ENCODE measurements around the gene TEX38.
"Not testable (repeated sequence)": the region's sequence is repeated elsewhere in the genome, so short reads cannot be mapped to it uniquely, and the experiment has no call there.

The TEX38 gene

DNA sequence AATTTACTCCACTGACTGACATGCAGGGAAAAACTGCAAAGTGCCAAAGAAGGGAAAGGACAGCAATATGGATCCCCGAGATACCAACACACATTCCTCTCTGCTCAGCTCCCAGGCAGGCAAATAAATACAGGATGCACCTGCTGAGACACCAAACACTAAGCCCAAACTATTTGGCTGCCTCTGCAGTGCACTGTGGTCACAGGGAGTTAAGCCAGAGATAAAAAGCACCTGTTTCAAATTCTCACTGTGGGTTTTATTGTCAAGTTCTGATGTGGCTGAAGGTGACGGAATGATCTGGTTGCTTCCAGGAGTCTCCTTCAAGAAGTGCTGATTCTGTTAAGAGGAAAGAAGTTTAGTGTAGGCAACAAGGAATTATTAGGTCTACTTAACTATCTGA lies 17.7 kb downstream of the TEX38 start:
- DNase-seq (ENCODE audit: low read depth), result no peak

DNA sequence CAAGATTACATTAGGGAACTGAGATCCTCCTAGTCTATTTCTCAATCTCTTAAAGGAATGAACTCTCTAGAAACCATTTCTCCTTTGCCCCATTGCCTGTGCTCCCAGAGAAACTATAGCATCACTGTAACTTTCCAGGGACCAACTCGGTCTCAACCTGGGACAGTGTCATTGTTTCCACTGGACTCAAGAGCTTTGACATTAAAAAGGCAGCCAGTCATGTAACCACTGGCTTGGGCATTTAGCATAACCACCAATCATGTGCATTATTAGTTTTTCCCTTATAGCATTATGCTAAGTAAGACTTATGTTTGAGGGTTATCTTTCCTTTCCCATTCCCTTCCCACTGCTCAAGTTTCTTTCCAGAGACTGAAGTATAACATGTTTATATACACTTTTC lies 18.2 kb downstream of the TEX38 start:
- DNase-seq (ENCODE audit: low read depth), result no peak

DNA sequence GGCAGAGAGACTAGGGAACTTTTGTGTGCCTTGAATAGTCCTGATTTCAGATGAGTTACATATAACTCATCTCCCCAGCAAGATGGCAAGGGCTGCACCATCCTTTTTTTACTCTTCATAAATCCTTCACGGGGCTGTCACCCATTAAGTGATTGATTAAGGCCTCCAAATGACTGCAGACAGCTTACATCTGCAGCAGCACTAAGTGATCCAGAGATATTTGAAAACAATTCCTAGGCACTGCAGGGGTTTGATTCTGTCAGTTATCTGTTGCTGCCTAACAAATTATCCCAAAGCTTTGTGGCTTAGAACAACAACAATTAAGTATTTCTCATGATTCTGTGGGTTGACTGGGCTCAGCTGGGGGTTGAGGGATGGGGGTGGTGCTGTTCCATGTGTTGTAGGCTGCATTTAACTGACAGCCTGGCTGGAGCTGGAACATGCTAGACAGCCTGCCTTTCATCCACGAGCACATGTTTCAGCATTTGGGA lies 19.3 kb downstream of the TEX38 start:
- DNase-seq (ENCODE audit: low read depth), result no peak

DNA sequence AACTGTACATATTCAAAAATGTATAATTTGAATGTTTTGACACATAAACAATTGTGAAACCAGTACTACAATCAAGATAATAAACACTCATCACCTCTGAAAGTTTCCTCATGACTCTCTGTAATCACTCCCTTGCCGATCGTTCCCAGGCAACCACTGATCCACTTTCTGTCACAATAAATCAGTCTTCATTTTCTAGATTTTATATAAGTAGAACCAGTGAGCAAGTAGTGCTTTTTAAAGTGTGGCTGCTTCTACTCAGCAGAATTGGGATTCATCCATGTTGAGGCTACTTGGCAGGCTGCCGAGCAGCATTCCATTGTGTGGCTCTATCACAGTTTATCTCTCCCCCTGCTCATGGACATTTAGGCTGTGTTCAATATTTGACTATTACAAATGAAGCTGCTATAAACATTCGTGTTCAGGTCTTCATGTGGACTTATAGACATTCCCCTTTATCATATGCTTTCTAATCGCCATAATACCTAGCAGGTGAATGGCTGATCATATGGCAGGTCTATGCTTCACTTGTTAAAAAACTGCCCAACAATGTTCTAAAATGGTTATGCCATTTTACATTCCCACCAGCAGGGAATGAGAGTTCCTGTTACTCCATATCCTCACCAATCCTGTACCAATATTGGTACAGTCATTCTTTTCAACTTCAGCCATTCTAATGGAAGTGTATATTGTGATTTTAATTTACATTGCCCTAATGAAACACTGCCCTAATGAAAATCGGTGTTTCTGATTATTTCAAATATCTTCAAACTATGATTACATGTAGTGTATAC lies 20.5 kb downstream of the TEX38 start:
- peak; percentile 23 for DNase-seq (ENCODE audit: low read depth)

DNA sequence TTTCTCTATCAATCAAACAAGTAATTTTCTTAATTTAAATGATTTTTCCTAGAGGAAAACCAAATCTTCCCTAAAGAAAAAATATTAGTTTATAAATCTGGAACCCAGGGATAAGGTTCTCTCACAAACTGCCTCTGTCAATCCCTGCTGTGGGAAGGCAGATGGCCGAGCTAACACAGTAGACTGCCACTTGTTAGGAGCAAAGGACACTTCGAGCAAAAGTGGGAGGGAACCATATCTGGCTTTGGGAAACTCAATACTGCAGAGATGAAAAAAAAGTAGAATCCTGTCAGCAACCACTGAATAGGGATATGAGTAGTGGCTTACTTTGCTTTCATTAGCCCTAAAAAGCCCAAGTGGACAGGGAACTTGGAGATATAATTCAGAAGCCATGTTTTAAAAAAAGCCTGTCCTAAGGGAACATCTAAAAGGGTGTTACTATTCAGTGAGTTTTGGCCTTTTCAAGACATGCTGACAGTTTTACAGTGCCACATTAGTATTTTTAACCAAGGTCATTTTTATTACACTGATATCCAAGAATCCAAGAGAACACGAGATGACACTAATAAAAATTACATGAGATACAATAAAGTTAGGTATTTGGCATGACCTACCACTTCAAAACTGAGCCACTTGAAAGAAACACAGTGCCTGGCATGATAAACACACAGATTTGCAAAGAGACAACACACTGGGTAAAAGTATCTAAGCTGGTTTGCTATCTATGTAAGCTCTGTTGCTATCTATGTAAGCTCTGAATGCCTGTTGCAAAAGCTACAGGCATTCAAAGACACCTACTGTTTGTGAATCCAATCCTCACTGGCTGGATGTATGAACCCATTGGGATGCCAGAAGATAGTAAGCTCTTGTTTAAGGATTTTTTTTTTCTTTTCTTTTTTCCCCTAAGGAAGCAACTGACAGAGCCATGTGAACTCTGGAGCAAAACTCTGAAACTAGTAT lies 21.4 kb downstream of the TEX38 start:
- DNase-seq (ENCODE audit: low read depth), result no peak

DNA sequence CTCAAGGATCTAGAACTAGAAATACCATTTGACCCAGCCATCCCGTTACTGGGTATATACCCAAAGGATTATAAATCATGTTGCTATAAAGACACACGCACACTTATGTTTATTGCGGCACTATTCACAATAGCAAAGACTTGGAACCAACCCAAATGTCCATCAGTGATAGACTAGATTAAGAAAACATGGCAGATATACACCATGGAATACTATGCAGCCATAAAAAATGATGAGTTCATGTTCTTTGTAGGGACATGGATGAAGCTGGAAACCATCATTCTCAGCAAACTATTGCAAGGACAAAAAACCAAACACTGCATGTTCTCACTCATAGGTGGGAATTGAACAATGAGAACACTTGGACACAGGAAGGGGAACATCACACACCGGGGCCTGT lies 23.0 kb downstream of the TEX38 start:
- not testable (repeated sequence) for DNase-seq (ENCODE audit: low read depth)

DNA sequence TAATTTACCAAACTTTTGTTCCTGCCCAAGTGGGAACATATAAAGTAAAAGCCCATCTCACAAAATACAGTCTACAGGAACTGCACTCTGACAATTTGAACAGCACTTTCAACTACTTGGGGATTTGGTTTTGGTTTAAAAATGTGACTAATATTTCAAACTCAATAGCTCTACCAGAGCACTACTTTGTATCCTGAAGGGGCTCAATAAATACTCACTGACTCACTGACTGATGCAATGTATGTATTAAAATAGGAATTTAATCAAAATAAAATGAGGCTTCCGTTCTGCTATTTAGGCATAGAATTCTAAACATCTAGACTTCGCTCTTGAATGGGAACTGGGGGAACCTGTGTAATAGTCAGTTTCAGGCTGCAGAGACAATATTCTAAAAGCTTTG lies 25.4 kb downstream of the TEX38 start:
- no peak for DNase-seq (ENCODE audit: low read depth)

DNA sequence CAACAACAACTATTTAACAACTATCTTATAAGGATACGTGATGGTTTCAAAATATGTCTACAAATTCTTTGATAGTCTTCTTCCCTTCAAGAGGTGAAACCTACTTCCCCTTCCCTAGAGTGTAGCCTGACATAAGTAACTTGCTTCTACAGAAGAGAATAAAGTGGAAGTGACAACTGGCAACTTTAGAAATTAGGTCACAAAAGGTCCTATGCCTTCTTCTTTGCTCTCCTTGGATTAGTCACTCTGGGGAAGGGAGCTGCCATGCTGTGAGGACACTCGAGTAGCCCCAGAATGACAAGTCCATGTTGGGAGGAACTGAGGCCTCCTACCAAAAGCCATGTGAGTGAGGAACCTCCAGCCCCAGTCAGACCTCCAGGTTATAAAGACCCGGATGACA lies 28.0 kb downstream of the TEX38 start:
- no peak for DNase-seq (ENCODE audit: low read depth)

DNA sequence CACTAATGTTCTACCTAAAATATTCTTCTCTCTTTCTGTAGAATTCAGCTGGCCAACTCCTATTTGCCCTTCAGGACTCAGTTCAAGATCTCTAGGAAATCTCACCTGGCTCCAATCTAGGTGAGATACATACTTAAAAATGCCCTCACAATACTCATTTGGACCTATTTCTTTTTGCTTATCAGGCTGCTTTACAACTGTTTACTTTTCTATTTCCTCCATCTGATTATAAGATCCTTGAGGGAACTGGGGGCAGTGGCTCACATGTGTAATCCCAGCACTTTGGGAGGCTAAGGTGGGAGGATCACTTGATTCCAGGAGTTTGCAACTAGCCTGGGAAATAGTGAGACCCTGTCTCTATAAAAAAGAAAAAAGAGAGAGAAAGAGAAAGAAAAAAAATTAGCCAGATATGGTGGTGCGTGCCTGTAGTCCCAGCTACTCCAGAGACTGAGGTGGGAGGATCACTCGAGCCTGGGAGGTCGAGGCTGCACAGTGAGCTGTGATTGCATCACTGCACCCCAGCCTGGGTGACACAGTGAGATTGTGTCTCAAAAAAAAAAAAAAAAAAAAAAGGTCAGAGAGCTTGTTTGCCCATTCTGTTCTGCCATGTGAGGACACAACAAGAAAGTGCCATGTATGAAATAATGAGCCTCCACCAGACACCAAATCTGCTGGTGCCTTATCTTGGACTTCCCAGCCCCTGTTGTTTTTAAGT lies 32.4 kb downstream of the TEX38 start:
- no peak for DNase-seq (ENCODE audit: low read depth)

DNA sequence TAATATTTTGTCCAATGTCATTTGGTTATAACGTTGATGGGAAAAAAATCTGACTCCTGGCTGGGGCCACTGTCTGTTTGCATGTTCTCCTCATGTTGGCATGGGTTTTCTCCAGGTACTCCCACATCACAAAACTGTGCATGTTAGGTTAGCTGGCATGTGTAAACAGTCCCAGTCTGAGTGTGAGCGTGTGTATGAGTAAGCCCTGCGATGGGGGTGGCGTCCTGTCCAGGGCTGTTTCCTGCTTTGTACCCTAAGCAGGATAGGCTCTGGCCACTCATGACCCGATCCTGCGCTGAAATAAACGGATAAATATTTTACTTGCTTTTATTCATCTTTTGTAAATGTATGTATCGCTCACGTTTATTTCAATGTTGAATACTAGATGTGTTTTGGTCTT lies 33.8 kb downstream of the TEX38 start:
- peak; percentile 22 for DNase-seq (ENCODE audit: low read depth)

DNA sequence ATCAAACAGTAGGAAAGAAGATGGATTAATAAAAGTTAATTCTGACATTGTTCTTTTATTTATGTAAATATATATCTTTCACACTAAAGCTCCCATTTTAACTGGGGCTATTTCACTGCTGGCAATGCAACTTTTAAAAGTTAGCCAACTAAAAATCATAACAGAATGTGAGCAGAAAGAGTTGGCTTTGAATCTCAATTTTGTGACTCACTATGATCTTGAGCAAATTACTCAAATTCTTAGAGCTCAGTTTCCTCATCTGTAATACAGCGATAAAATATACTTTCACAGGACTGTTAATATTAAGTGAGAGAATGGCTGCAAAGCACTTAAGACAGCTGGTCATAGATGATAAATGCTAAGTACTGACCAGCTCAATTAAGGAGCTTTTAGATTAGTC lies 36.5 kb downstream of the TEX38 start:
- DNase-seq (ENCODE audit: low read depth), result no peak

DNA sequence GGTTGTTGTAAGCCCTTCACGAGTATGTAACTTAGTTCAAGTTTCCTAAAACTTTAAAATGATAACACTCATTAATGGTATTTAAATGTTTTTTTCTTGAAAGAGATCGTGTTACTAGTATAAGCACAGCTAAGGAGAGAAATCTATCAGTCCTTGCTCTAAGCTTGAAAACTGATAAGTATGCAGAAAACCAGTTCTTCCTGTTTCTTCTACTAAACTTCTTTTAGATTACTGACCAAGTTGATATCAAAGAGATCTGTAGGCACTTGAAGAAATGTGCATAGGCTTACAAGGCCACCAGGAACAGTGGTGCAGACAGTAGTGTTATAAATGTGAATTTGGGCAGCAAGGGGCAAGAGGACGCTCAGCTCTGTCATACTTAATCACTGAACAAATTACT lies 43.3 kb downstream of the TEX38 start:
- no peak for DNase-seq (ENCODE audit: low read depth)

DNA sequence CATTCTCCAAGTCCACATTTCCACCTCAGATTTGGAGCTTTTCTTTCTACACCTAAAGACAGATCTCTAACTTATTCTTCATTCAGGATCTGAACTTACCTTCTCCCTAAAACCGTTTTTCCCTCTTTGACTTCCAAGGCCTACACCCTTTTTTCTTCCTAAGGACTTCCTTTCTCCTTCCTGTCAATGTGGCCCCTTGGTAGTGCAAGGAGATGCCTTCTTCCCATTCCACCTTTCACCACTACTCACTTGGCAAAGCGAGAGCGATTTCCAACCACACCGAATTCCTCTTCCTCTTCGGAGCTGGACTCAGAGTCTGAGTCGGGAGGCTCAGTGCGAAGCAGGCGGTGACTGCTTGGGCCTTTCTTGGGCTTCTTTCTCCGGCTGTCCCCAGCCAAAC lies 46.0 kb downstream of the TEX38 start:
- DNase-seq (ENCODE audit: low read depth), result peak; percentile 6

DNA sequence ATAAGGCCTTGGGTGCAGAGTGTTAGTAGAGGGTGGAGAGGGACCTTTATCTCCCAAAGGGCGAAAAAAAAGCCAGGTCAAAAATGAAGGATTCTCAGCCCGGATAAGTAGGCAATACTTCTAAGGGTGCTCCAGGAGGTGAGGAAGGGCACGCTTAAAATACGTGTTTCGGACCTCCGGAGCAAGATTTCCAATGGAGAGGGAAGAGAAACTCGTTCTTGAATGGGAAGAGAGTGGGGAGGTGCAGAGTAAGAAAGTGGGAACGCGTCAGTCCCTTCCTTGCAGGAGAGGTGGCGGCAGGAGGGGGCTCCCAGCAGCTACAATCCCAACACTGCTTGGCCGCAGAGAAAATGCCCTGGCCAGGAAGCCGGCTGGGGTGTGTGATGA lies 46.7 kb downstream of the TEX38 start:
- peak; percentile 41 for DNase-seq (ENCODE audit: low read depth)

DNA sequence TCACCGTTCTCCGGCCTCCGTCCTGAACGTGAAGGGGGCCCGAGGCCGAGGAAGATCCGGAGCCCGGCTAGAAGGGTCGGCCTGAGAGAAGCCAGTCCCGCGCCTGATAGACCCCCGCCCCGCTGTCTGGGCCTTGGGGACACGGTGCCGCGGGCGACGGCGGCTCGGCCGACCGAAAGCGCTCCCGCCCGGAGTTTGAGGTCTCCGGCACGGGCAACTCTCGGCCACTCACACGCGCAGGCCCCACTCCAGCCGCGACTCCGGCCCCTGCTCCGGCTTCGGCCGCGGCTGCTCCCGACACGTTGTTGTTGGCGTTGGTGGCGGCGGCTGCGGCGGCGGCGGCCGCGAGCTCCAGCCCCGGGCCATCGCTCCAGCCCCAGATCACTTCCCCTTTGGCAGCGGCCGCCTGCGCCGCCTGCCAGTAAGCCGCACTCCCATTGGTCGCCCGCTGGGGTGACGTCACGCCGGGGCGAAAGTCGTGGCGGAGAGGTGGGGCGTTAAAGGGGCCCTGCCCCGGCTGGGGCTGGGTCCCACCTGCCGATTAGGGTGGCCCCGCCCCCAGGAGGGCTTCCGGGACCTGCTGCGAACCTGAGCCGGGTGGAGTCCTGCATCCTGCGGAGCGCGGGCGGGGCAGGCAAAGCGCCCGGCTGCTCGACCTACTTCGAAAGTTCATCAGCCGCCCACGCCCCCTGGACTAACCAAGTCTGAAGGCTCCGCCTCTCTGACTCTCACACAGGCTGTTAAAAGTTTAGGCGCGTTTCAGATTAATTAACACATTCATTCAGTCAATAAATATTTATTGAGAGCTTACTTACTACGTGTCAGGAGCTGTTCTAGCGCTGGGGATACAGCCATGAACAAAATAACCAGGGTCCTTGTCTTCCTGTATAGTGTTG lies 47.3 kb downstream of the TEX38 start, which contains the start of gene EFCAB14:
Gene EFCAB14, minus strand, starts transcription at position 388 of the 896 bp plus-strand sequence. CDS start 1,027 bp downstream, outside the sequence.
- peak; percentile 89 for DNase-seq (ENCODE audit: low read depth)

DNA sequence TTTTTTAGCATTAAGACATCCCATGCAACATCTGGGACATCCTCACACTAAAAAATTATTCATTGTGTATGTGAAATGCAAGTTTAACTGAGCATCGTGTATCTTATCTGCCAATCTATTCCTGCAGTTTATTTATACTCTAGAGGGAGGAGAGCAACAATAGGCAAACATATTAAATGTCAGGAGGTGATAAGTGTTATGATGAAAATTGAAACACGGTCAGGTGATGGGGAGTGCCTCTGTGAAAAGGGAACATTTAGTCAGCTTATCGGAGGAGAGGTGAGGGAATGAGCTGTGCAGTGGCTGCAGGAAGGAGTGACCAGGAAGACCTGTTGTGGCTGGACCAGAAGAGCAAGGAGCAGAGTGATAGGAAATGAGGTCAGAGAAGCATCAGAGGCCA lies 48.0 kb downstream of the TEX38 start:
- peak; percentile 33 for DNase-seq (ENCODE audit: low read depth)

DNA sequence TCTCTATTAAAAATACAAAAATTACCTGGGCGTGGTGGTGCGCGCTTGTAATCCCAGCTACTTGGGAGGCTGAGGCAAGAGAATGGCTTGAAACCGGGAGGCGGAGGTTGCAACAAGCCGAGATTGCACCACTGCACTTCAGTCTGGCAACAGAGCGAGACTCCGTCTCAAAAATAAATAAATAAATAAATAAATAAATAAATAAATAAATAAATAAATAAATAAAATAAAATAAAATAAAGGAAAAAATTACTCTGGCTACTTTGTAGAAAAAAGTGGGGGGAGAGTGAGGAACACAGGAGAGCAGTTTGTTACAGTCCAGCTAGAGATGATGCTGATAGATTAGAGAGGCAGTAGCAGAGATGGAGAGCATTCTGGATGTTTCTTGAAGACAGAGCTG lies 48.7 kb downstream of the TEX38 start:
- not testable (repeated sequence) for DNase-seq (ENCODE audit: low read depth)

DNA sequence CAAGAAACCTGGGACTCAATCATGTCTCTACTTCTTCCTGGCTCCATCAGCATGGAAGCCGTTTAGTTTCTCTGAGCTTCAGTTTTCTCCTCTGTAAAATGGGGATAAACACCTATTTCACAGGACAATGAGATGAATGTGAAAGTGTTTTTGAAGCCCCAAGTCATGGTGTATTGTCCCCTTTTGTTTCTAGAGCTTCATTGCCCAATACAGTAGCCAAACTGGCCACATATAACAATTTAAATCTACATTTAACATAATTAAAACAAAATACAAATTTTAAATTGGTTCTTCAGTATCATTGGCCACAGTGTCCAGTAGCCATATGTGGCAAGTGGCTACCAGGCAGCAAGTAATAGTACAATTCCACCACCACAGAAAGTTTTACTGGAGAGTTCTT lies 49.5 kb downstream of the TEX38 start:
- no peak for DNase-seq (ENCODE audit: low read depth)

DNA sequence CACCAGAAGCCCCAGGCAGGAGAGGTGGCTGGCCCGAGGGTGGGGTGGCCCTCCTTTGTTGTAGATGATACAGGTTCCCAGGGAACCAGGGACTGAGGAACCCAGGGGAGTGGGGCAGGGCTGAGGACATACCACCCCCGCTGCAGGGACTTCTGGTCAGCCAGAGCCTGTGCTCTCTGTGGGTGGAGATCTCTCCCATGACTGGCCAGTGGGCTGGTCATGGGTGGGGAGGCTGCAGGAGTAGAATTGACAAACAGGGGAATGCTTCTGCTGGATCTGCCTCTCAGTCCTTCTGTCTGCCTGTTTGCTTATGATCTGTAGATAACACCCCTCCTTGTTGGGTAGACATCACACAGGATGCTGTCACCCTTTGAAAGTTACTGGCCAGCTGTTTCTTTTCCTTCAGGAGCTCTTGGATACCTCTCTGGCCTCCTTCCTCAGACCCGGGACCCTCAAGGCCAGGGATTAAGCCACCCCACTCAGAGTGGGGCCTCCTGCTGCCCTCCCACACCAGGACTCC lies 50.1 kb downstream of the TEX38 start:
- no peak for DNase-seq (ENCODE audit: low read depth)
